HEK293T (cell line): ENCODE data around the gene STX18.
"Not testable (repeated sequence)": the region's sequence is repeated elsewhere in the genome, so short reads cannot be mapped to it uniquely, and the experiment has no call there.

ENCODE experiments used
- CTCF ChIA-PET: fragments of 350-600 bp; formaldehyde crosslinking; extraction: SDS; loops from one replicate; lab custom pipeline; 2021; ENCODE audit warnings: antibody characterized with exemption, inconsistent platforms; lab: Yijun Ruan, JAX
- POLR2A ChIA-PET: fragments of 350-600 bp; formaldehyde crosslinking; extraction: SDS; loops from one replicate; lab custom pipeline; 2020; ENCODE audit warnings: antibody characterized with exemption, inconsistent platforms; lab: Yijun Ruan, JAX
- DNase-seq: peaks from one replicate; pipeline ENCODE4 v3.0.0; 2012; ENCODE audit warnings: mixed read lengths; ENCODE audit errors: extremely low spot score
- ARNT ChIP-seq: fragments of 450-650 bp; IDR thresholded peaks from 2 replicates; pipeline ENCODE4 v1.6.1; 2017; ENCODE audit warnings: mild to moderate bottlenecking
- BHLHE40 ChIP-seq: fragments of 450-650 bp; IDR thresholded peaks from 2 replicates; pipeline ENCODE4 v1.6.1; 2016; ENCODE audit warnings: mild to moderate bottlenecking, moderate library complexity, borderline replicate concordance
- CTBP1 ChIP-seq: fragments of 450-650 bp; IDR thresholded peaks from 2 replicates; pipeline ENCODE4 v1.6.1; 2016; ENCODE audit warnings: borderline replicate concordance
- ELF4 ChIP-seq: fragments of 450-650 bp; IDR thresholded peaks from 2 replicates; pipeline ENCODE4 v1.6.1; 2017; ENCODE audit warnings: antibody characterized with exemption
- FOXA1 ChIP-seq: fragments of 450-650 bp; IDR thresholded peaks from 2 replicates; pipeline ENCODE4 v1.6.1; 2016; ENCODE audit warnings: mild to moderate bottlenecking
- FOXK2 ChIP-seq: fragments of 450-650 bp; IDR thresholded peaks from 2 replicates; pipeline ENCODE4 v1.6.1; 2016; ENCODE audit warnings: mild to moderate bottlenecking
- FOXM1 ChIP-seq: fragments of 450-650 bp; IDR thresholded peaks from 2 replicates; pipeline ENCODE4 v1.6.1; 2017; ENCODE audit warnings: mild to moderate bottlenecking, borderline replicate concordance
- HDGF ChIP-seq: fragments of 450-650 bp; IDR thresholded peaks from 2 replicates; pipeline ENCODE4 v1.6.1; 2017; ENCODE audit warnings: antibody characterized with exemption, borderline replicate concordance
- L3MBTL2 ChIP-seq: fragments of 450-650 bp; conservative IDR thresholded peaks from 2 replicates; pipeline ENCODE4 v1.6.1; 2016; ENCODE audit warnings: mild to moderate bottlenecking
- LEF1 ChIP-seq: fragments of 450-650 bp; IDR thresholded peaks from 2 replicates; pipeline ENCODE4 v1.6.1; 2017; ENCODE audit warnings: mild to moderate bottlenecking, borderline replicate concordance
- NFRKB ChIP-seq: fragments of 450-650 bp; IDR thresholded peaks from 2 replicates; pipeline ENCODE4 v1.6.1; 2016; ENCODE audit warnings: mild to moderate bottlenecking, moderate library complexity
- SP1 ChIP-seq: fragments of 450-650 bp; IDR thresholded peaks from 2 replicates; pipeline ENCODE4 v1.6.1; 2017
- SUZ12 ChIP-seq: fragments of 450-650 bp; IDR thresholded peaks from 2 replicates; pipeline ENCODE4 v1.6.1; 2016; ENCODE audit warnings: mild to moderate bottlenecking
- TARDBP ChIP-seq: fragments of 450-650 bp; IDR thresholded peaks from 2 replicates; pipeline ENCODE4 v1.6.1; 2016
- ZNF384 ChIP-seq: fragments of 450-650 bp; IDR thresholded peaks from 2 replicates; pipeline ENCODE4 v1.6.1; 2016
- TF ChIP-seq, protein P1 (sequence below): fragments of 450-650 bp; IDR thresholded peaks from 2 replicates; pipeline ENCODE4 v1.6.1; 2016

Gene STX18

DNA sequence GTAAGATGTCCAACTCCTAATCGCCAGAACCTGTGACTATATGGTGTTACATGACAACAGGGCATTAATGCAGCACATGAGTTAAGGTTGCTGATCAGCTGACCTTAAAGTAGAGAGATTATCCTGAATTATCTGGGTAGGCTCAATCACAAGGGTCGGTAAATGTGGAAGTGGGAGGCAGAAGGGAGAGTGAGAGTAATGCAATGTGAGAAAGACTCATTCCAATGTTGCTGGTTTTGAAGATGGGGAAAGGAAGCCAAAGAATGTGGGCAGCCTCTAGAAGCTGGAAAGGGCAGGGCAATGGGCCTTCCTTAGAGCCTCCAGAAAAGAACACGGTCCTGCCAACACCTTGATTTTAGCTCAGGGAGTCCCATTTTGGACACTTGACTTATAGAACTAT lies 67.4 kb downstream of the STX18 start:
- TF ChIP-seq L3MBTL2 (no peak), BHLHE40 (no peak), FOXA1 (no peak), CTBP1 (no peak), HDGF (no peak), NFRKB (no peak), FOXM1 (no peak), SUZ12 (no peak), ELF4 (no peak), TARDBP (no peak), SP1 (no peak)
- CTCF ChIA-PET, result interaction anchor here (1.2 kb wide), 1 partner anchor 11 kb away, joined by 3 read pairs; no protein-coding TSS in a partner anchor
- POLR2A ChIA-PET, result interaction anchor here (1.2 kb wide), 1 partner anchor 68 kb away, joined by 4 read pairs; no protein-coding TSS in a partner anchor
- DNase-seq, result no peak

DNA sequence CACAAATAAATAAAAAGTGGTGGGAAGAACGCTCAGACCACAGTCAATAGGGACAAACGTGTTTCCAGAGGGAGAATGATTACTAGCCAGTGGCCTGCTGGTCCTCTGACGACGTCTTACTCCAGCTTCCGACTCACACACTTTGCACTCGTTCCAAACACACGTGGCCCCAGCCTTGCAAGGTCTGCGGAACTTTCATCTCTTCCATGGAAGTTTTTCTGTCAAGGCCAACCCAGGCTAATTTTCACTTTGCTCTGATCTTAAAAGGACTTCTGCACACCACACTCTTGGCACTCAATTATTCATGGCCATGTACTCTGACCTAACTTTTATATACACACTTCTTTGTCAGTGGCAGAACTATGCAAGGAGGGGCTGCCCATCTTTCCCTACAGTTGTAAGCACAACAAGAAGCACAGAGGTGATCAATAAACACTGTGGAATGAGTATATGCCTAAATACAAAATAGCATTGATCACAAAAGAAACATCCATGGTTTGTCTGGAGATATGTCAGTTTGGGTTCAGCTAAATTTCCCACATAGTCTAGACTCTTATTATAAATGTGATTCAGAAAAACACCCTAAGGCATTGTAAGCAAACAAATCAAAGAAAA lies 69.4 kb downstream of the STX18 start:
- no peak for DNase-seq
- CTCF ChIA-PET, result interaction anchor here (1.7 kb wide), 1 partner anchor 10 kb away, joined by 6 read pairs; no protein-coding TSS in a partner anchor
- no peak for TF ChIP-seq SUZ12
- no peak for TF ChIP-seq FOXK2
- TF ChIP-seq, protein P1, sequence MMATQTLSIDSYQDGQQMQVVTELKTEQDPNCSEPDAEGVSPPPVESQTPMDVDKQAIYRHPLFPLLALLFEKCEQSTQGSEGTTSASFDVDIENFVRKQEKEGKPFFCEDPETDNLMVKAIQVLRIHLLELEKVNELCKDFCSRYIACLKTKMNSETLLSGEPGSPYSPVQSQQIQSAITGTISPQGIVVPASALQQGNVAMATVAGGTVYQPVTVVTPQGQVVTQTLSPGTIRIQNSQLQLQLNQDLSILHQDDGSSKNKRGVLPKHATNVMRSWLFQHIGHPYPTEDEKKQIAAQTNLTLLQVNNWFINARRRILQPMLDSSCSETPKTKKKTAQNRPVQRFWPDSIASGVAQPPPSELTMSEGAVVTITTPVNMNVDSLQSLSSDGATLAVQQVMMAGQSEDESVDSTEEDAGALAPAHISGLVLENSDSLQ, result no peak
- TF ChIP-seq FOXM1, result no peak
- POLR2A ChIA-PET, result no interaction called here

DNA sequence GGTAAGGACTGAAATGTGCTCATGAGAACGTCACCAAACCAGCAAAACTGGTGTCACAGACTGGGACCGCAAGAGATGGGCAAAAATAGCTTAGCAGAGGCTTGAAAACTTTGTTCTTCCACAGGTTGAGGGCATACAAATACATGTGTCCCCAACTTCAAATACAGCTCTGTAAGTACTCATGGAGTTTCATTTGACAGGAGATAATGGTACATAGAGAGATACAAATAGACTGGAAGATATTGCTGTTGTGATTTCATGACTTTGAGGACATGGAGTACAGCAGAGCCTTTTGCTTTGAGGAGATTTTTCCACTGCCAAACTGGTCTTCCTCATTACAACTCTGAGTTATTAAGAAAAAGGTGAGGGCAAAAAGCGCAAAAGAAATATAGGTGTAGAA lies 70.7 kb downstream of the STX18 start:
- POLR2A ChIA-PET, result no interaction called here

DNA sequence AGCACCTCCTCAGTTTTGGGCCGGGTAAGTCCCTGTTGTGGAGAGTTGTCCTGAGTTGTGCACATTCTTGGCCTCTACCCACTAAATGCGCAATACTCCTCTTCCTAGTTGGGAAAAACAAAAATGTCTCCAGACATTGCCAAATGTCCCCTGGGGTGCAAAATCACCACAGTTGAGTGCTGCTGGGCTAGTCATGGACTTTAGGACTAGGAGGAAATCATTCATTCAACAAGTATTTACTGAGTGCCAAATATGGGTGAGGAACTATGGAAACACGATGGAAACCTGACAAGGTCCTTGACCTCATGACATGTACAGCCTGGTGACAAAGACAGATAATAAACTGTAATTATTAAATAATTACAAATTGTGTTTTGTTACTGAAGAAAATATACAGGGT lies 71.6 kb downstream of the STX18 start:
- CTCF ChIA-PET, result no interaction called here

More for the DNA sequence above, 70.7 kb downstream of the STX18 start:
- CTCF ChIA-PET, result no interaction called here
- DNase-seq, result no peak
- TF ChIP-seq ARNT, result no peak
- no peak for TF ChIP-seq FOXK2
- no peak for TF ChIP-seq BHLHE40
- TF ChIP-seq ELF4, result no peak
- TF ChIP-seq LEF1, result no peak
- TF ChIP-seq FOXM1, result no peak
- TF ChIP-seq NFRKB, result no peak

GRCh38 chr4:4465238-4465637 lies 76.6 kb downstream of the STX18 start:
- DNase-seq, CTCF ChIA-PET, POLR2A ChIA-PET: not testable (repeated sequence)

More for the DNA sequence above, 71.6 kb downstream of the STX18 start:
- DNase-seq, result no peak
- TF ChIP-seq ZNF384, result no peak
- TF ChIP-seq BHLHE40, result no peak
- TF ChIP-seq, protein P1, result no peak
- TF ChIP-seq FOXM1, result no peak
- no peak for TF ChIP-seq FOXK2
- no peak for TF ChIP-seq LEF1
- TF ChIP-seq ARNT, result no peak
- no peak for TF ChIP-seq FOXA1
- no peak for TF ChIP-seq TARDBP
- TF ChIP-seq ELF4, result no peak
- TF ChIP-seq NFRKB, result no peak
- TF ChIP-seq SP1, result no peak
- TF ChIP-seq SUZ12, result no peak
- TF ChIP-seq CTBP1, result no peak
- no peak for TF ChIP-seq HDGF
- no peak for TF ChIP-seq L3MBTL2
- POLR2A ChIA-PET, result interaction anchor here (0.6 kb wide), 1 partner anchor 59 kb away, joined by 3 read pairs; no protein-coding TSS in a partner anchor

GRCh38 chr4:4462970-4463369 lies 78.9 kb downstream of the STX18 start:
- POLR2A ChIA-PET, result interaction anchor here (2.1 kb wide), 1 partner anchor 11 kb away, joined by 5 read pairs; no protein-coding TSS in a partner anchor
- DNase-seq, result no peak
- no peak for TF ChIP-seq TARDBP
- TF ChIP-seq CTBP1, result no peak
- TF ChIP-seq ARNT, result no peak
- TF ChIP-seq NFRKB, result no peak
- TF ChIP-seq SP1, result no peak
- TF ChIP-seq, protein P1, result no peak
- TF ChIP-seq SUZ12, result no peak
- no peak for TF ChIP-seq ELF4
- TF ChIP-seq FOXA1, result no peak
- TF ChIP-seq LEF1, result no peak
- TF ChIP-seq L3MBTL2, result no peak
- no peak for TF ChIP-seq HDGF
- TF ChIP-seq ZNF384, result no peak
- no peak for TF ChIP-seq FOXM1
- no peak for TF ChIP-seq FOXK2
- no peak for TF ChIP-seq BHLHE40
- CTCF ChIA-PET, result interaction anchor here (1.6 kb wide), 1 partner anchor 11 kb away, joined by 3 read pairs; no protein-coding TSS in a partner anchor
